ENCODE measurements around the gene MAP7. TPM values are rescaled to one million over a fixed set of nuclear protein-coding genes. Genes with fewer than 3 reads are reported as not detected.

The MAP7 gene
- total RNA-seq, 4 donors from 2014 or later = 18.3 to 33.0 (median 28.2) TPM

DNA sequence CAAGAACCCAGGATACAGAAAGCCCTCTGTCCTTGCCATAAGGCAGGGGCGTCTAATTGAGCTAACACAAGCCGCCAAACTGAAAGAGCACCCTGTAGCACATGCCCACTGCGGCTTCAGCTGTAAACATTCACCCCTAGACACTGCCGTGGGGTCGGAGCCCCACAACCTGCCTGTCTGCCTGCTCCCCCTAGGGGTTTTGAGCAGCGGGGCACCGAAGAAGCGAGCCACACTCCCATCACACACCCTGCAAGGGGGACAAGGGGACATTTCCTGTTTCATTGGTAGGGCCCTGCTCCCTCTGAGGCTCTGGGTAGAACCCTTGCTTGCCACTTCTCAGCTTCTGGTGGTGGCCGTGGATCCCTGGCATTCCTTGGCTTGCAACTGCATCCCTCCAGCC lies 215.4 kb downstream of the MAP7 start:
- Histone ChIP-seq H3K4me1 (no peaks in the 10 kb centered on the region), H3K27ac (no peak overlapping the region), H3K27me3 (peaks cover 0 to 7% (median 0%) of the 10 kb centered on the region in 4 donors), H3K9me3 (no peaks in the 10 kb centered on the region), H3K4me3 (no peak overlapping the region), H3K36me3 (no peaks in the 10 kb centered on the region)
- no peak for TF ChIP-seq POLR2A (IDR thresholded peaks at IDR 0.05)
- TF ChIP-seq, protein P1, sequence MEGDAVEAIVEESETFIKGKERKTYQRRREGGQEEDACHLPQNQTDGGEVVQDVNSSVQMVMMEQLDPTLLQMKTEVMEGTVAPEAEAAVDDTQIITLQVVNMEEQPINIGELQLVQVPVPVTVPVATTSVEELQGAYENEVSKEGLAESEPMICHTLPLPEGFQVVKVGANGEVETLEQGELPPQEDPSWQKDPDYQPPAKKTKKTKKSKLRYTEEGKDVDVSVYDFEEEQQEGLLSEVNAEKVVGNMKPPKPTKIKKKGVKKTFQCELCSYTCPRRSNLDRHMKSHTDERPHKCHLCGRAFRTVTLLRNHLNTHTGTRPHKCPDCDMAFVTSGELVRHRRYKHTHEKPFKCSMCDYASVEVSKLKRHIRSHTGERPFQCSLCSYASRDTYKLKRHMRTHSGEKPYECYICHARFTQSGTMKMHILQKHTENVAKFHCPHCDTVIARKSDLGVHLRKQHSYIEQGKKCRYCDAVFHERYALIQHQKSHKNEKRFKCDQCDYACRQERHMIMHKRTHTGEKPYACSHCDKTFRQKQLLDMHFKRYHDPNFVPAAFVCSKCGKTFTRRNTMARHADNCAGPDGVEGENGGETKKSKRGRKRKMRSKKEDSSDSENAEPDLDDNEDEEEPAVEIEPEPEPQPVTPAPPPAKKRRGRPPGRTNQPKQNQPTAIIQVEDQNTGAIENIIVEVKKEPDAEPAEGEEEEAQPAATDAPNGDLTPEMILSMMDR (IDR thresholded peaks at IDR 0.05) = no peak
- DNase-seq = no peak
- WGBS, 2 donors = 81 to 85% methylated on average over 1 to 5 of the region's 9 CpGs
- intact Hi-C loops (cut with DNase I) = no loop called here

DNA sequence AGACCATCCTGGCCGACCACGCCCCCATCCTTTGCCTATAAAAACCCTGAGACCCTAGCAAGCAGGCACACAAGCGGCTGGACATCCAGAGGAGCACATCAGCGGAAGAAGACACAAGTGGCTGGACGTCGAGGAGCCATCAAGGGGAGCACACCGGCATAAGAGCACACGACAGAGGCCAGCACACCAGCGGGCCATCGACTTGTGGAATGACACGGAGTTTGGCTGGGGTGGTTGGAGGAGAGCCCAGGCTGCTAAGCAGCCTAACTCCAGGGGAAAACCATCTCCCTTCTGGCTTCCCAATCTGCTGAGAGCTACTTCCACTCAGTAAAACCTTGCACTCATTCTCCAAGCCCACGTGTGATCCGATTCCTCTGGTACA lies 215.8 kb downstream of the MAP7 start:
- TF ChIP-seq, protein P1 (IDR thresholded peaks at IDR 0.05) = no peak
- TF ChIP-seq POLR2A (IDR thresholded peaks at IDR 0.05) = no peak
- no peak overlapping the region for H3K27ac ChIP-seq
- no peaks in the 10 kb centered on the region for H3K9me3 ChIP-seq
- H3K36me3 ChIP-seq = no peaks in the 10 kb centered on the region
- WGBS, 2 donors = 88% methylated on average over 6 to 8 of the region's 13 CpGs
- DNase-seq = no peak
- H3K4me1 ChIP-seq = no peaks in the 10 kb centered on the region
- no peak overlapping the region for H3K4me3 ChIP-seq
- intact Hi-C loops (cut with DNase I) = no loop called here
- H3K27me3 ChIP-seq = peaks cover 0 to 7% (median 0%) of the 10 kb centered on the region in 4 donors

DNA sequence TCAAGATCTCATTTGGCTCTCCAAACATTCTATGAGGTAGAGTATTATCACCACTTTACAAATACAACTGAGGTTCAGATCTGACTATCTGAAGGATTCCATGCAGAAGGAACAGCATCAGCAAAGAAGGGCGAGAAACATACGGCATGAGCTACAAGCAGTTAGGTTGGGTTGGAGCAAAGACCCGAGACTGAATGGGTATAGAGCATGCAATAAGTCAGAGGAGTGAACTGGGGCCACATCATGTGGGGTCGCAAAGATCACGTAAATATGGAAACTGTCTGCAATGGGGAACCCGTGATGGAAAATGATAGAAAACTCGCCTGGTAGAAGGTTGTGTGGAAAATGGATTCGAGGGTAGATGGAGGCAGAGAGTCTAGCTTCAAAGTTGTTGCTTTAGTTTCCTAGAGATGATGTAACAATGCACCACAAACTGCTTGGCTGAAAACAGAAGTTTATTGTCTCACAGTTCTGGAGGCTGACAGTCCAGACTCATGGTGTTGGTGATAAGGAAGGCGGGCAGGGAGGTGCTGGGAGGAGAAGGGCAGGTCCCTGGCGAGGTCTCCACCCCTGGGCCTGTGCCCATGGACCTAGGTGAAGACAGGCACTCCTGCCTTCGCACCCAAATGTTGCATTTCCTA lies 216.3 kb downstream of the MAP7 start:
- intact Hi-C loops (cut with DNase I) = no loop called here
- H3K4me3 ChIP-seq = no peak overlapping the region
- no peak for TF ChIP-seq POLR2A (IDR thresholded peaks at IDR 0.05)
- TF ChIP-seq, protein P1 (IDR thresholded peaks at IDR 0.05) = no peak
- H3K27ac ChIP-seq = no peak overlapping the region
- H3K9me3 ChIP-seq = no peaks in the 10 kb centered on the region
- peaks cover 0 to 7% (median 0%) of the 10 kb centered on the region in 4 donors for H3K27me3 ChIP-seq
- 85 to 89% methylated on average over 9 of the region's 11 CpGs for WGBS, 2 donors
- no peaks in the 10 kb centered on the region for H3K36me3 ChIP-seq
- H3K4me1 ChIP-seq = no peaks in the 10 kb centered on the region
- DNase-seq = no peak

DNA sequence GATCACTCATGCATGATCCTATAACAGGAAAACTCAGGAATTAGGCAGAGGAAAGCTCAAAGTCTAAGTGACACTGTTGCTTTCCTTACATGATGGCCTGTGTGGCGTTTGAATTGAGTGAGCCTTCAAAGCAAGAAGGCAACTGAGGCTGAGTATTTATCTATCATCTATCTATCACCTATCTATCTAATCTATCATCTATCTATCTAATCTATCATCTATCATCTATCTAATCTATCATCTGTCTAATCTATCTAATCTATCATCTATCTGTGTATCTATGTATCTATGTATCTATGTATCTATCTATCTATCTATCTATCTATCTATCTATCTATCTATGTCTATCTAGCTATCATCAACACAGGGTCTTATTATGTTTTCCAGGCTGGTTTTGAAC lies 218.8 kb downstream of the MAP7 start:
- H3K4me3 ChIP-seq = no peak overlapping the region
- no peak for DNase-seq
- intact Hi-C loops (cut with DNase I) = no loop called here
- no peaks in the 10 kb centered on the region for H3K36me3 ChIP-seq
- WGBS, 2 donors = 82 to 91% methylated on average over 1 of the region's 1 CpG
- H3K27ac ChIP-seq = no peak overlapping the region
- H3K4me1 ChIP-seq = no peaks in the 10 kb centered on the region
- H3K9me3 ChIP-seq = no peaks in the 10 kb centered on the region
- H3K27me3 ChIP-seq = peaks cover 0 to 7% (median 0%) of the 10 kb centered on the region in 4 donors
- no peak for TF ChIP-seq POLR2A (IDR thresholded peaks at IDR 0.05)
- TF ChIP-seq, protein P1 (IDR thresholded peaks at IDR 0.05) = no peak

DNA sequence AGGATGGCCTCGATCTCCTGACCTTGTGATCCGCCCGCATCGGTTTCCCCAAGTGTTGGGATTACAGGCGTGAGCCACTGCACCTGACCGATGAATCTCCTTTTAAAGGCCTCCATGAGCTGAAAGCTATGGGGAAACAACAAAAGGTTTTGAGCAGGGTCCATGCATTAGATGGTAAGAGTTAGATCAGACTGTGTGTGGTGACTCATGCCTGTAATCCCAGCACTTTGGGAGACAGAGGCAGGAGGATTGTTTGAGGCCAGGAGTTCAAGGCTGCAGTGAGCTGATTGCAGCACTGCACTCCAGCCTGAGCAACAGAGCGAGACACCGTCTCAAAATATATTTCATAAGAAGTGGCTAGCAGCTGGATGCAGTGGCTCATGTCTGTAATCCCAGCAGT lies 219.6 kb downstream of the MAP7 start:
- no peaks in the 10 kb centered on the region for H3K4me1 ChIP-seq
- TF ChIP-seq, protein P1 (IDR thresholded peaks at IDR 0.05) = no peak
- no peak for TF ChIP-seq POLR2A (IDR thresholded peaks at IDR 0.05)
- DNase-seq = no peak
- WGBS, 2 donors = 91 to 100% methylated on average over 6 to 8 of the region's 8 CpGs
- H3K27ac ChIP-seq = no peak overlapping the region
- H3K27me3 ChIP-seq = peaks cover 0 to 7% (median 0%) of the 10 kb centered on the region in 4 donors
- no peaks in the 10 kb centered on the region for H3K9me3 ChIP-seq
- H3K36me3 ChIP-seq = no peaks in the 10 kb centered on the region
- intact Hi-C loops (cut with DNase I) = no loop called here
- H3K4me3 ChIP-seq = no peak overlapping the region

Measured in esophagus squamous epithelium (tissue), 5 donors.